AG10803 (cell line): ENCODE results near the gene FLT1.

Experiments used
- DNase-seq: peaks from one replicate; pipeline ENCODE4 v3.0.0; 2010; ENCODE audit warnings: low read depth
- H3K4me3 ChIP-seq: 2 replicates; pipeline ENCODE4 v1.5.1; 2011; ENCODE audit warnings: mild to moderate bottlenecking, low read length, control low read depth
- TF ChIP-seq, protein P1 (sequence below): conservative IDR thresholded peaks from 2 replicates; pipeline ENCODE4 v1.5.1; 2011; ENCODE audit warnings: mild to moderate bottlenecking, low read length, control low read depth, inconsistent platforms

FLT1 gene

DNA sequence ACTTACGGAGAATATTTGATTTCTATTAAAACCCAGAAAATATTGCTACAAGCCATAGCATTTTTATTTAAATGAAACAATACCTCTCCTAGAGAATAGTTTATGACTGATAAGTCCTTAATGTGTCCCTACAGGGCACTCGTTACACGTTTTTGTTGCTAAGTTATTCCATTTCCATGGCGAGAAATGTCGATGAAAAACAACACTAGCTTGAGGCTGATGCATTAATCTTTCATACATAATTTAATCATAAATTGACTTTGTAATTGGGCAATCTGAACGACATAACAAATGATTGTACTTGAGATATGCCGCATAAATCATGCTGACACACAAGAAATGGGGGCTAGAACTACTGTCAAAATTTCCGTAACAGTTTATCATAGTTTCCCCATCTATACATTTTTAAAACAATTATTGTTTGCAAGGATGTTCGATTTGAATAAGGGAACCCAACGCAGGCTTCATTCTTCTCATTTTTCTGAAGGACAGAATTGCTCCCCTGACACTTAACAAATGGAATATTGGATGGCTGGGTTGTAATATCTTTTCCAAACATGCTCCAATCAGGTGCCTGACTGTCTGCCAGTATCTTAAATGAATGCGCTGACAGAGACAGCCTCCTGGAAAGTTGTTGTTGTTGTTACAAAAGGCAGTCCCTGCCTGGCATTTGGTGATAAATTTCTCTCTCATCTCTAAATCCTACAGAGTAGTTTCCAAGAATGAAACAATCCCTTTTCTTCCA, 61.9 kb downstream of the FLT1 start:
- TF ChIP-seq, protein P1, sequence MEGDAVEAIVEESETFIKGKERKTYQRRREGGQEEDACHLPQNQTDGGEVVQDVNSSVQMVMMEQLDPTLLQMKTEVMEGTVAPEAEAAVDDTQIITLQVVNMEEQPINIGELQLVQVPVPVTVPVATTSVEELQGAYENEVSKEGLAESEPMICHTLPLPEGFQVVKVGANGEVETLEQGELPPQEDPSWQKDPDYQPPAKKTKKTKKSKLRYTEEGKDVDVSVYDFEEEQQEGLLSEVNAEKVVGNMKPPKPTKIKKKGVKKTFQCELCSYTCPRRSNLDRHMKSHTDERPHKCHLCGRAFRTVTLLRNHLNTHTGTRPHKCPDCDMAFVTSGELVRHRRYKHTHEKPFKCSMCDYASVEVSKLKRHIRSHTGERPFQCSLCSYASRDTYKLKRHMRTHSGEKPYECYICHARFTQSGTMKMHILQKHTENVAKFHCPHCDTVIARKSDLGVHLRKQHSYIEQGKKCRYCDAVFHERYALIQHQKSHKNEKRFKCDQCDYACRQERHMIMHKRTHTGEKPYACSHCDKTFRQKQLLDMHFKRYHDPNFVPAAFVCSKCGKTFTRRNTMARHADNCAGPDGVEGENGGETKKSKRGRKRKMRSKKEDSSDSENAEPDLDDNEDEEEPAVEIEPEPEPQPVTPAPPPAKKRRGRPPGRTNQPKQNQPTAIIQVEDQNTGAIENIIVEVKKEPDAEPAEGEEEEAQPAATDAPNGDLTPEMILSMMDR: no peak
- no peak overlapping the region for H3K4me3 ChIP-seq

DNA sequence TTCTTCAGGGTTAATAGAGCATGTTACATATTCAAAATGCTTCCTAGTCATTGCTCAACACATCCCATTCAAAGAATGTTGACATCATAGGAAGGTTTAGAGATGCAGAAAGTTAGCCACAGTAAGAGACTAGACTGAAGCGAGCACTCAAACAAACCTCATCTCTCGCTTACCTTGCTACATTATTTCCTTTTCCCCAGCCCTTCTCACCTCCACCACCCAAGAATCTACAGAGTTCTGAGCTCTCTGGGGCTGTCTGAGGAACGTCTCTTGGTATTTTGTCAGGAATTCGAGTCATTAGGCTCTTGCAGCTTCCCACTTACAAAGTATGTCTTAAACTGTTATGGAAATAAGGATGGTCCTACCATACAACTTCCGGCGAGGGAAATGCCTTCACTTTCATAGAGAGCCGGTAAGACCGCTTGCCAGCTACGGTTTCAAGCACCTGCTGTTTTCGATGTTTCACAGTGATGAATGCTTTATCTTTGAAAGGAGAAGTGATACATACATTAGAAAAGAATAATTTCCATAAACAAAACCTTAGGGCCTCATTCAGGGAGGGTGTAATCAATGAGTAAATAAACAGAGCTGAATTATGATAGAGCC, 65.1 kb downstream of the FLT1 start:
- peak; percentile 35 for DNase-seq
- no peak overlapping the region for H3K4me3 ChIP-seq
- TF ChIP-seq, protein P1: no peak

More for the DNA sequence above, 61.9 kb downstream of the FLT1 start:
- no peak for DNase-seq

DNA sequence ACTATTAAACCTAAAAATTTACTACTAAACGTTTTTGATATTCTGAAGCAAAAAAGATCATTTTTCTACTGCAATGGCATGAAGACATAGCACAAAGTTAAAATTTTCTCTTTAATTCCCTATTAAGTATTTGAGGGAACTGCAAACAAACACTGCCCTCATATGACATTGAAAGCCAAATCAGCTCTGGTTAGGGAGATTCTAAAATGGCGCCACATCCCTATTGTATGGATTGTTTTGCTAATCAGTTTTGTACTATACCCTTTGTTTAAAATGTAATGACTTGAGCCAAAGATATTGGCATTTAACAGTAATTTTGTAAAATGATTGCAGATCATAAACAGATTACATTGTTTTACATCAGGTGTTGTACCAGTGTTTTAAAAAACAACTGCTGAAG, 65.8 kb downstream of the FLT1 start:
- TF ChIP-seq, protein P1: no peak

DNA sequence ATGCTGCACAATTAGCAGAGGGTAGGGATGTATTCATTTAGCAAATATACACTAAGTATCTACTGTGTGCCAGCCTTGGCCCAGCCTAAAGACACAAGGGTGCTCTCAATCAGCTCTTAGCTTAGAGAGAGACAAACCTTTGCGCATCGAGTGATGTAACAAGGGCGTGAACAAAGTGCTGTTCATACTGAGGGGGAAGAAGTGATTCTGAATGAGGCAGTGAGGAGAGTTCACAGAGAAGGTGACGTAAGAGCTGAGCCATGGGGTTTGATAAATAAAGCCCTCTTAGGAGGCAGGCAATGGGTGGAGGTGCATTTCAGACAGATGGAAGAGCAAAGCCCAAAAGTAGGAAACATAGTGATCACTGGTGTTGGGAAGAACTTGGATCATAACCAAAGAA, 68.5 kb downstream of the FLT1 start:
- no peak for DNase-seq
- TF ChIP-seq, protein P1: no peak

More for the DNA sequence above, 65.8 kb downstream of the FLT1 start:
- no peak overlapping the region for H3K4me3 ChIP-seq
- DNase-seq: no peak

DNA sequence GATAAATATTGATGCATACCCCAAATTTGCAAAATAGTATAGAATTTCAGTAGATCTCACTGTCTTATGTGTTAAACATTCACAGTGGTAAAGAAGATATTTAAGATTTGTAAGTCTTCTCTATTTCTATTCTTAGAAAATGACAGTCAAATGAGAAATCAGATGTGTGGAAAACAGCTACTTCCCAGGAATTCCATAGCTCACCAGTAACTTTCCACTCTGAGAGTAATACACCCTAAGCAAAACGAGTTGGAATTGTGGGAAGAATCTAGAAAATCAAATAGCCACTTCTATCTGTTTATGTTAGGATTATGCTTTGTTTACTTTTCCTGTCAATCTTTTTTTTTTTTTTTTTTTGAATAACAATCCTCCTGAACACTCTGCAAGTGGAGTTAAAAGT, 69.1 kb downstream of the FLT1 start:
- no peak for DNase-seq
- TF ChIP-seq, protein P1: no peak
- no peak overlapping the region for H3K4me3 ChIP-seq

More for the DNA sequence above, 68.5 kb downstream of the FLT1 start:
- H3K4me3 ChIP-seq: no peak overlapping the region

DNA sequence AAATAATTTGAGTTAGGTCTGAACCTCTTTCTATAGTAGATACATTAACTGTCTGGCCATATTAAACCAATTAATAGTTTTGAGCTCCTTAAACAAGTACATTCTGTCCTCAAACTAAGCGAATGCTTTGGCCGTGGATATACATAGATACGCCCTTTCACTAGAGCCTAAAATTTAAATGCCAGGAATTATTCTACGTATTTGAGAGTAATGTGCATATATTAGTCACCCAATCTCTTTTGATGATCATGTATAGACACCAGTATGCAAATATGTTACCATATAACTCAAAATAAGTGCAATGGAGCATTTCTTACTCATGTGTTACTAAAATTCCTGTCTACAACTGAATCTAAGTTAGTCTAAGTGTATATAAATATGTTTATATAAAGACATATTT, 70.4 kb downstream of the FLT1 start:
- TF ChIP-seq, protein P1: no peak
- DNase-seq: no peak
- no peak overlapping the region for H3K4me3 ChIP-seq

DNA sequence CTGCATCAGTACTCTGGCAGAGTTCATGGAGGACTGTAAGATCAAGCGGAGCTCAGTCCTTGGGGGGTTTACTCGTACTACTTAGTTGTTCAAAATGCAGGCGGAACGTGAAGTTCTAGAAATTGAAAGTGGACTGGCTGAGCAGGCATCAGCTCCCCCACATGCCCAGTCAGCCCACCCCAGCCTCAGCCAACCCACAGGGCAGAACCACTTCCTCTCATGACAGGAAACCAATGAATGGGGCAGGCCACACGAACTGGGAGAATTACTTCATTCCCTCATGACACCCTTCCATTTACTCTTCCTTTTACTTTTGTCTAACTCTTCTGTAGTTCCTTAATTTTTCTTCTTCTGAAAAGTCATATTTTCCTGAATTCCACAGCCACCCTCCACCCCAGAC, 71.9 kb downstream of the FLT1 start:
- TF ChIP-seq, protein P1: no peak
- H3K4me3 ChIP-seq: no peak overlapping the region
- DNase-seq: no peak
